K562 treated with DMSO at 1 percent for 48 hours (cell line): ENCODE data around the gene PDXP. TPM values are rescaled to one million over a fixed set of nuclear protein-coding genes. Genes with fewer than 3 reads are reported as not detected.

Source experiments
- total RNA-seq: library from RNA; unstranded; fragments of 300-600 nt; gene quantifications from 2 replicates; pipeline ENCODE4 v1.2.3, GENCODE V29; 2022; ENCODE audit warnings: low replicate concordance; ENCODE audit errors: extremely low read depth

The PDXP gene, protein sequence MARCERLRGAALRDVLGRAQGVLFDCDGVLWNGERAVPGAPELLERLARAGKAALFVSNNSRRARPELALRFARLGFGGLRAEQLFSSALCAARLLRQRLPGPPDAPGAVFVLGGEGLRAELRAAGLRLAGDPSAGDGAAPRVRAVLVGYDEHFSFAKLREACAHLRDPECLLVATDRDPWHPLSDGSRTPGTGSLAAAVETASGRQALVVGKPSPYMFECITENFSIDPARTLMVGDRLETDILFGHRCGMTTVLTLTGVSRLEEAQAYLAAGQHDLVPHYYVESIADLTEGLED
- not detected in 2 replicates for total RNA-seq

DNA sequence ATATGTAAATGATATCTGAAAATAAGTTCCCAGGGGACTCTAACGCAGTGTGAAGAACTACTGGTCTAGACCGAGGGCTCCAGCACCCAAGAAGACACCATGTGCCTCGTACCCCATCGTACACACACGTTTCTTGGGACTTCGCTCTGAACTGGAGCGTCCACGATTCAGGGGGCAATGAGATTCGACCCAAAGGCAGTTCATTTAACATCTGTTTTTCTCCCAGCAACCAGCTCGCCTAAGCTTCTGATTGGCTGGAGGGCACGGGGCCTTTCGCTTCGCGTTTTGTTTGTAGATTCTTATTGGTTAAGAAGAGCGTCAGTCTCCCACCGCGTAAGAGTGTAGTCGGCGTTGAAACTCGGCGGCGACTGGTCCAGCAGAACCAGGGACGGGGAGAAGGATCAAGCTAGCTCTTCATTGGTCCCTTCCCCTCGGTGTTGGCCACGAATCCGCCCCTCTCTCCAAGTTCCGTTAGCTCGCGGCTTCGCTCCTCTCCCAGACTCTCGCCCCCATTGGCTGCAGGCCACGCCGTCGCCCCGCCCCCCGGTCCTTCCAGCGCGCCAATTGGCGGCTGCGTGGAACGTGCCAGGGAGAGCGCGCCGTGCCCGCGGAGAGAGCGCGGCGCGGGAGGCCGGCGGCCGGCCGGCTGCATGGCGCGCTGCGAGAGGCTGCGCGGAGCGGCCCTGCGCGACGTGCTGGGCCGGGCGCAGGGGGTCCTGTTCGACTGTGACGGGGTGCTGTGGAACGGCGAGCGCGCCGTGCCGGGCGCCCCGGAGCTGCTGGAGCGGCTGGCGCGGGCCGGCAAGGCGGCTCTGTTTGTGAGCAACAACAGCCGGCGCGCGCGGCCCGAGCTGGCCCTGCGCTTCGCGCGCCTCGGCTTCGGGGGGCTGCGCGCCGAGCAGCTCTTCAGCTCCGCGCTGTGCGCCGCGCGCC, at the start of gene PDXP:
TSS of gene PDXP (plus strand) at position 591 of the 933 bp plus-strand sequence. CDS start at position 651, 60 bp downstream.

DNA sequence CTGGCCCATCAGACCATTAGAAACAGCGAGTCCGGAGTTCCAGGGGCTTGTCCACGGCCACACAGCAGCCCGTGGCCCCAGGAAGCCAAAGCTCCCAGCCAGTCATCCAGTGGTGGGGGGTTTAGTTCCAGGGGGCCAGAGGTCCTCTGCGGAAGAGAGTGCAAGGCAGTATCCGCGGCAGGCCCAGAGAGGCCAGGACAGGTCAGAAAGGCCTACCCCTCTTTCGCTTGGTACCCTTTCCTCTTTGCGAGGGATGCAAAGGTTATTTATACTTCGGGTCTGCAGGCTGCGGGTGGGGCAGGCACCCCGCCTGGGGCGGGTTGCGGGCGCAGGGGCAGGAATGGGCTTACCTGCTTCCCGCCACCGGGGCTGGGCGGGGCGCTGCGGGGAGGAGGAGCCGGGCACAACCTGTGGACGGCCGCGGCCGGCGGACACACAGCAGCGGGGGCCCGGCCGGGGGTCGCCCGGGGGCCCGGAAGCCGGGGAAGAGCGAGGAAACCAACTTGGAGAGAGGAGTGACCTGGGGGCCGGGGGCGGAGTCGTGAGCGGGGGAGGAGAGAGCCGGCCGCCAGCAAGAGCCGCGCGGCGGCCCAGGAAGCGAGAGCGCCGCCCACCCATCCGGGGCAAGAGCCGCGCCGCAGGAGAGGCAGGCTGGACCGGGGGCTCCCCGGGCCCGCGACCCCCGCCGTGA, 19.3 kb upstream of the PDXP start, which contains the start of gene SH3BP1:
TSS of gene SH3BP1 (plus strand) at position 600 of the 691 bp plus-strand sequence. CDS start 119 bp downstream, outside the sequence.

DNA sequence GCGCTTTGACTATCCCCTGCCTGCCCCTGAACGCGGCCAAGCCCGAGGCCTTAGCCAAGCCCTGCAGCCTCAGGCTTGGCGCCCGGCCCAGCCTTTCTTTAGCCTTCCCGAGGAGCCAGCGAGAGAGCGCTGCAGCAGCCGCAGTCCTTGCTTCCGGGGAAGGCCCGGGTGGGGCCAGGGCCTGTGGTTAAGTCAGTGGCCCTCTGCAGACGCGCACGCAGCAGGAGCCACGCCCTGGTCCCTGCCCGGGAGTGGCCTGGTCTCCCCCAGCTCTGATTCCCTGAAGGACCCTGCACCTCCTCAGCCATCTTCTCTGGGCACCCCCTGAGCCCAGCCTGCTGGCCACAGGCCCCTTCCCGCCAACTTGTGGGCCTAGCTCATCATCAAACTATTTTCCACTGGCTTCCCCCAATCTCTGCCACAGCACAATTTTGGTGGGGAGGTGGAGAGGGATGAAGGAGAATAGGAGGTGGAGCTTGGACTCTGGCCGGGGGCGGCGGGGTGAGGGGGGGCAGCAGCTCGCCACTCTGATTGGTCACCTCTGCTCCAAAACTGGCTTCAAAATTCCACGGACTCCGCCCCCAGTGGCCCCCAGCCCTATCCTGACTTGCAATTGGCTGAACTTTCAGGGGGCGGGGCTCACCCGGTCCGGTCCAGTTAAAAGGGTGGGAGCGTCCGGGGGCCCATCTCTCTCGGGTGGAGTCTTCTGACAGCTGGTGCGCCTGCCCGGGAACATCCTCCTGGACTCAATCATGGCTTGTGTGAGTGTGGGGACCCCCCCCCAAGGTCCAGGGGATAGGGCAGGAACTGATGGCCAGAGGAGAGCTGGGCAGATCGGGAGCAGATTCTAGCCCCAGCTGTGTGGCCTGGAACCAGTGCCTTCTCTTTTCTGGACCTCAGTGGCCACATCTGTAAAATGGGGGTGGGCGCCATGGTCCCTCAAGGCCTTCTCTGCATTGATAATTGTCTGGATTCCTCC, 16.7 kb downstream of the PDXP start, which contains the start of gene LGALS1:
TSS of gene LGALS1 (plus strand) at position 686 of the 979 bp plus-strand sequence. CDS start at position 753, 67 bp downstream.

DNA sequence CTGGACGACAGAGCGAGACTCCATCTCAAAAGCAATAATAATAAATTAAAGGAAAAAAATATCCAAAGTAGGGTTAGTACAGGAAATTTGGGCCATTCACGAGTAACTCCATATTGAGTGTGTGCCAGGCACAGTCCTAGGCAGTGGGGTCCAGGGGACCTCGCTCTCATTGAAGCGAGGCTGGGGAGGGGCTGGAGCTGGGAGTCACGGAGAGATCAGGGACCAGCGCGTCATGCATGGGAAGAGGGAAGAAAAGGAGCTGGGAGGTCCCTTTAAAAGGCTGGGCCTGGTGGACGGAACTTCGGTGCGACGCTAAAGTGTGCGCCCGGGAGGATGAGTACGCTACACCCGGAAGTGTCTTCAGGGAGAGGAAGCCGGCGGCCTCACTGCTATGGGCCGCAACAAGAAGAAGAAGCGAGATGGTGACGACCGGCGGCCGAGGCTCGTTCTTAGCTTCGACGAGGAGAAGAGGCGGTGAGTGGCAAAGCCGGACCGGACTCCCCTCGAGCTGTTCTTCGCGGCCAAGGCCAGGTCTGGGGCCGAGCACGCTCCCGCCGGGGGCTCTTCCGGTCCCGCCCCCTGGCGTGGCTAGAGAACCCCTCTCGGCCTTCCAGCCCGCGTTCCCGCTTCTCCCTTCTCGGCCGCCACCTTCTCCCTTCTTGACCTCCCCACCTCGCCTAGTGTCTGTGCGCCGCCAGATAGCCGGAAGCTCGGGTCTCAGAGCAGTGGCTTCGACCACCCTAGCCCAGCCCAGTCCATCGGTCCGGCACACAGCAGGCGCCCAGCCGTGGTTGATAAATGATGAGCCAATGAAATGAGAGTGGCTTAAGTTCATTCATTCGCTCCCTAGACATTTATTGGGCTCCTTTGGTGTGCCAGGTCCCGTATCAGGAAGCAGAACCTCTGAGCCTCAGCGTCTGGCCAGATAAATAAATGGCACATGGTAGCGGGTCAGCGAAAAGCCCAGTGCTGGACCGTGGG, 27.8 kb downstream of the PDXP start, which contains the start of gene NOL12:
TSS of gene NOL12 (plus strand) at position 342 of the 981 bp plus-strand sequence. CDS start at position 392, 50 bp downstream.

DNA sequence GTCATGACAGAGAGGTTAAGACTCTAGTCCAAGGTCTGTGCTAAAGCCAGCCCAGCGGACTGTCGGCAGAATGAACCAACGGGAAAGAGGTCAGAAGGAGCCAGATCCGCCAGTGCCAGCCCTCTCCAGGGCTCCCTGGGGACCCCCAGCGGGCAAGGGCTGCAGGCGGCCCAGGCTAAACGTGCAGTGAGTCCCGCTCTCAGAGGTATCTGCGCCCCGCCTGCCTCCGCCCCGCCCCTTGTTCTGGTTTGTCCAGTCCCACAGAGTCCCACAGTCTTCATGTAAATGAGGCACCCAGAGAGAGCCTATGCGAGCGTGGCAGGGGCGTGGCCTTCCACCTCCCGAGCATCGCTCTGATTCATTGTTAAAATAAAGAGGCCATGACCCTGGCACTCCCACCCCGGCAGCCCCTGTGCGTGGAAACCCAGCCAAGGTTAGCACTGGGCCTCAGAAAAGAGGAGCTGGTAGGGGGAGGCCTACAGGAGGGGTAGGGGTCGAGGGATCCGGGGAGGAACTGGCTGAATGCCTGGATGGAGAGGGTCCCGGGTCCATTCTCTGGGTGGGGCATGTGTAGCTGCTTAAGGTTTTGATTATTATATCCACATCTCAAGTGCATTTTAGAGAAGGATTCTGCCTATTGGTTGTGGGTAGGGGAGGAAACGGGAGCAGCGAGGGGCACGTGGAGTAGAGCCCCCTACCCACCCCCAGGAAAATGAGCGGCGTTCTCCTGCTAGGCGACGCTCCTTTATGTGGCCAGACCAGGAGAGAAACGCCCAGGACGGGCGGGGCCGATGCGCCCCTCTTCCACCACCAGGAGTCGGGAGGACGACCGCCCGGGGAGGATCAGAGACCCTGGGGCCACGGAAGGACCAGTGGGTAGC, 38.4 kb downstream of the PDXP start, which contains the start of gene TRIOBP:
TSS of gene TRIOBP (plus strand) at position 392 of the 881 bp plus-strand sequence. CDS start 4,318 bp downstream, outside the sequence.

Other genes starting within 250 kb of the PDXP start
- not detected in 2 replicates for gene ELFN2, start 231.2 kb upstream of the PDXP start, total RNA-seq
- gene MFNG, start 172.3 kb upstream of the PDXP start, total RNA-seq, result not detected in 2 replicates
- not detected in 2 replicates for gene CARD10, start 139.3 kb upstream of the PDXP start, total RNA-seq
- not detected in 2 replicates for gene CDC42EP1, start 98.2 kb upstream of the PDXP start, total RNA-seq
- gene LGALS2, start 78.6 kb upstream of the PDXP start, total RNA-seq, result not detected in 2 replicates
- gene GGA1, start 49.9 kb upstream of the PDXP start, total RNA-seq, result not detected in 2 replicates
- gene SH3BP1, start 19.1 kb upstream of the PDXP start, total RNA-seq, result not detected in 2 replicates
- gene LGALS1, start 16.9 kb downstream of the PDXP start, total RNA-seq, result not detected in 2 replicates
- not detected in 2 replicates for gene NOL12, start 27.6 kb downstream of the PDXP start, total RNA-seq
- gene TRIOBP, start 38.3 kb downstream of the PDXP start, total RNA-seq, result not detected in 2 replicates
- gene GCAT, start 149.2 kb downstream of the PDXP start, total RNA-seq, result not detected in 2 replicates
- not detected in 2 replicates for gene GALR3, start 164.7 kb downstream of the PDXP start, total RNA-seq
- not detected in 2 replicates for gene ANKRD54, start 185.6 kb downstream of the PDXP start, total RNA-seq
- 851 TPM in 1 of 2 replicates, not detected in the other for gene EIF3L, start 190.7 kb downstream of the PDXP start, total RNA-seq
- gene MICALL1, start 247.6 kb downstream of the PDXP start, total RNA-seq, result not detected in 2 replicates